HepG2 (cell line): ENCODE data around the gene GBA2. TPM values are rescaled to one million over a fixed set of nuclear protein-coding genes. Genes with fewer than 3 reads are reported as not detected.

Experiments
- ATAC-seq: fragments of 200-7000 bp; cut with Tn5 transposase; 3 replicates; pipeline ENCODE4 v1.9.1; 2020; ENCODE audit warnings: mild to moderate bottlenecking, moderate library complexity
- BruUV-seq: library from RNA; stranded (reverse); fragments of 400-500 nt; replicated peaks from 2 replicates; lab custom pipeline; 2021; lab: Mats Ljungman, UMichigan
- CTCF ChIA-PET: fragments of 300-600 bp; formaldehyde crosslinking; extraction: SDS; loops from one replicate; lab custom pipeline; 2021; ENCODE audit warnings: low total read pairs, inconsistent platforms, low intra/inter-chr PET ratio; lab: Yijun Ruan, JAX
- POLR2A ChIA-PET: fragments of 350-600 bp; sonication (Branson Sonifier 250); formaldehyde crosslinking; loops from one replicate; lab custom pipeline; 2020; ENCODE audit warnings: antibody characterized with exemption, inconsistent platforms; lab: Yijun Ruan, JAX
- DNase-seq: peaks from one replicate; pipeline ENCODE4 v3.0.0-alpha.2; 2015; ENCODE audit warnings: low spot score
- FAIRE-seq: peaks from 3 replicates; lab custom pipeline; 2011; peaks lifted over from hg19 to GRCh38; lab: Jason Lieb, UNC
- H2AFZ ChIP-seq: one replicate; pipeline ENCODE4 v1.6.1; 2011; ENCODE audit warnings: low read length, inconsistent platforms
- H3K27ac ChIP-seq: fragments of 300-600 bp; 3 replicates; pipeline ENCODE4 v1.8.0; 2011; ENCODE audit warnings: mixed run types, mild to moderate bottlenecking, mixed read lengths, low read length, inconsistent platforms; ENCODE audit not compliant: insufficient read depth; ENCODE audit errors: extremely low read length
- H3K27me3 ChIP-seq, 2 experiments: fragments of 200-600 bp in 1 of 2; 2 replicates in 1 of 2; 3 replicates in 1 of 2; pipeline versions ENCODE4 v1.6.0 to v1.8.0; 2011; ENCODE audit warnings: low read length in 2 of 2, mild to moderate bottlenecking in 2 of 2, moderate library complexity in 2 of 2, inconsistent platforms in 1 of 2; ENCODE audit not compliant: insufficient read depth in 2 of 2, control insufficient read depth in 1 of 2
- H3K36me3 ChIP-seq, 2 experiments: fragments of 200-600 bp in 1 of 2; replicated peaks in 1 of 2; 2 replicates in 1 of 2; 3 replicates in 1 of 2; pipeline versions ENCODE4 v1.5.1 to v1.8.0; 2011; ENCODE audit warnings: low read length in 2 of 2, inconsistent platforms in 1 of 2; ENCODE audit not compliant: insufficient read depth in 2 of 2, control insufficient read depth in 1 of 2
- H3K4me1 ChIP-seq: 2 replicates; pipeline ENCODE4 v1.5.1; 2012; ENCODE audit warnings: low read length, inconsistent platforms; ENCODE audit not compliant: insufficient read depth
- H3K4me2 ChIP-seq: 2 replicates; pipeline ENCODE4 v1.6.0; 2011; ENCODE audit warnings: low read depth, low read length, inconsistent platforms
- H3K4me3 ChIP-seq, 3 experiments: fragments of 200-600 bp in 1 of 3; sonication (generic), shearing (Covaris generic) in 1 of 3; replicated peaks in 1 of 3; 2 replicates each; pipeline ENCODE4 v1.5.1; 2011 to 2016; ENCODE audit warnings: low read length in 3 of 3, inconsistent platforms in 2 of 3, low read depth in 2 of 3, mild to moderate bottlenecking in 2 of 3, control low read depth in 1 of 3, mixed read lengths in 1 of 3; ENCODE audit not compliant: insufficient read depth in 1 of 3
- H3K79me2 ChIP-seq: one replicate; pipeline ENCODE4 v1.6.1; 2011; ENCODE audit warnings: low read length, inconsistent platforms; ENCODE audit not compliant: insufficient read depth
- H3K9ac ChIP-seq: 2 replicates; pipeline ENCODE4 v1.6.0; 2011; ENCODE audit warnings: mild to moderate bottlenecking, low read depth, low read length, inconsistent platforms; ENCODE audit not compliant: insufficient read depth
- H3K9me3 ChIP-seq: 2 replicates; pipeline ENCODE4 v1.5.1; 2012; ENCODE audit warnings: mild to moderate bottlenecking, low read length
- H4K20me1 ChIP-seq: 2 replicates; pipeline ENCODE4 v1.6.0; 2011; ENCODE audit warnings: inconsistent platforms, mild to moderate bottlenecking, low read length, moderate library complexity; ENCODE audit not compliant: insufficient read depth
- ATM ChIP-seq: fragments of 450-650 bp; IDR thresholded peaks from 2 replicates; pipeline ENCODE4 v1.7.1; 2017; ENCODE audit warnings: mild to moderate bottlenecking, borderline replicate concordance
- CCAR2 ChIP-seq: fragments of 200-400 bp; formaldehyde crosslinking; optimal IDR thresholded peaks from 2 replicates; pipeline ENCODE3; 2018; ENCODE audit warnings: low read depth, mild to moderate bottlenecking, low read length, moderate library complexity
- ELF4 ChIP-seq: sonication (generic); formaldehyde crosslinking; IDR thresholded peaks from 2 replicates; pipeline ENCODE4 v1.5.0; 2020; ENCODE audit warnings: missing genetic modification reagents, mild to moderate bottlenecking, moderate library complexity, borderline replicate concordance
- PCBP1 ChIP-seq: fragments of 200-400 bp; formaldehyde crosslinking; IDR thresholded peaks from 2 replicates; pipeline ENCODE4 v1.6.1; 2017; ENCODE audit warnings: mild to moderate bottlenecking, low read depth, low read length, borderline replicate concordance
- POLR2G ChIP-seq: fragments of 200-400 bp; formaldehyde crosslinking; IDR thresholded peaks from 2 replicates; pipeline ENCODE4 v1.6.1; 2018; ENCODE audit warnings: mild to moderate bottlenecking, low read depth, low read length, moderate library complexity
- SAP130 ChIP-seq: IDR thresholded peaks from 2 replicates; pipeline ENCODE4 v1.6.1; 2016; ENCODE audit warnings: low read depth
- SOX13 ChIP-seq, 3 experiments: fragments of 450-650 bp in 1 of 3; sonication (generic) in 1 of 3; formaldehyde crosslinking in 1 of 3; IDR thresholded peaks in 2 of 3; conservative IDR thresholded peaks in 1 of 3; 2 replicates each; pipeline versions ENCODE4 v1.5.0 to v1.6.1; 2016 to 2020; ENCODE audit warnings: antibody characterized with exemption in 1 of 3, mild to moderate bottlenecking in 1 of 3, missing compliant biosample characterization in 1 of 3, missing genetic modification reagents in 1 of 3, moderate library complexity in 1 of 3
- ZNF121 ChIP-seq: sonication (generic); formaldehyde crosslinking; IDR thresholded peaks from 2 replicates; pipeline ENCODE4 v1.5.0; 2020; ENCODE audit warnings: mild to moderate bottlenecking, missing genetic modification reagents
- ZNF550 ChIP-seq: sonication (generic); formaldehyde crosslinking; IDR thresholded peaks from 2 replicates; pipeline ENCODE4 v1.4.0; 2020; ENCODE audit warnings: mild to moderate bottlenecking, missing genetic modification reagents, borderline replicate concordance
- ZZZ3 ChIP-seq: sonication (generic); formaldehyde crosslinking; IDR thresholded peaks from 2 replicates; pipeline ENCODE4 v1.4.0; 2020; ENCODE audit warnings: missing genetic modification reagents, mild to moderate bottlenecking, borderline replicate concordance
- WGBS: methylation state at CpG from one replicate; pipeline ENCODE4 v1.1.6; 2017; ENCODE audit warnings: low lambda C conversion rate; 5-methylcytosine and 5-hydroxymethylcytosine counted together
- in situ Hi-C: cut with HindIII; loops from 2 replicates; pipeline ENCODE4 v1.10.0; 2017; ENCODE audit warnings: low pct_unique_long_range_greater_than_20kb; ENCODE audit not compliant: extremely low pct_ligation_motif_present
- intact Hi-C: fragments of 100-400 bp; cut with micrococcal nuclease; formaldehyde crosslinking; loops from one replicate; pipeline ENCODE4 v1.10.0; 2022; ENCODE audit not compliant: unreplicated experiment
- polyA plus RNA-seq, 8 experiments: library from polyadenylated mRNA; depleted of rRNA in 3 of 8; stranded (reverse) in 7 of 8; unstranded in 1 of 8; fragments of >200 nt; fragmentation: Illumina TruSeq in 4 of 8; extraction: Trizol in 4 of 8; gene quantifications; 2 replicates each; pipeline versions ENCODE4 v1.2.1 to v1.2.3, GENCODE V29; 2011 to 2016; ENCODE audit warnings: low read depth in 4 of 8, missing spikeins in 1 of 8, mixed read lengths in 1 of 8; ENCODE audit not compliant: insufficient read depth in 1 of 8
- total RNA-seq, 5 experiments: library from RNA; depleted of rRNA; stranded (reverse); fragments of >200 nt; fragmentation: Illumina TruSeq; extraction: Trizol; gene quantifications; 2 replicates each; pipeline ENCODE4 v1.2.3, GENCODE V29; 2016; ENCODE audit warnings: low read depth in 1 of 5
- TF ChIP-seq, protein P1 (sequence below), 2 experiments: sonication (generic) in 1 of 2; formaldehyde crosslinking in 1 of 2; IDR thresholded peaks; 2 replicates each; pipeline versions ENCODE4 v1.6.1 to v1.9.0; 2014 to 2022; ENCODE audit warnings: antibody characterized with exemption in 1 of 2, borderline replicate concordance in 1 of 2, inconsistent platforms in 1 of 2, low read depth in 1 of 2, missing genetic modification reagents in 1 of 2
- TF ChIP-seq, protein P2 (sequence below): sonication (generic); formaldehyde crosslinking; IDR thresholded peaks from 2 replicates; pipeline ENCODE4 v1.5.1; 2020; ENCODE audit warnings: mild to moderate bottlenecking, missing genetic modification reagents, borderline replicate concordance

The GBA2 gene
- total and polyA plus RNA-seq, 2 of the 13 experiments (the other 11 are each of a cell fraction or from before 2014, with no cell fraction given) = 37.5 to 86.1 TPM

DNA sequence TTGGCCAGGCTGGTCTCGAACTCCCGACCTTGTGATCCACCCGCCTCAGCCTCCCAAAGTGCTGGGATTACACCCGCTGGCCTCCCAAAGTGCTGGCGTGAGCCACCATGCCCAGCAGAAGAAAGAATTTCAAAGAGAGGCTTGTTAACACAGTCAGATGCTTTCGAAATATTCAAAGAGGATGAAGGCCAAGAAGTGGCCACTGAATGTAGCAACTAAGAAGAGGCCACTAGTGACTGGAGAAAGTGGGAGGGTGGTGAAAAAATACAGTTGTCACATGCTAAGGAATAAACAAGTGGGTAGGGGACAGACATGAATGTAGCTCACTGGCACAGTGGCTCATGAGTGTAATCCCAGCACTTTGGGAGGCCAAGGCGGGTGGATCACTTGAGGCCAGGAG, 46.3 kb downstream of the GBA2 start:
- no peaks in the 10 kb centered on the region for H3K4me1 ChIP-seq
- FAIRE-seq (no peak), ATAC-seq (no peak), DNase-seq (no peak)
- H3K27ac ChIP-seq = no peak overlapping the region
- in situ Hi-C loops = no loop called here
- POLR2A ChIA-PET = no interaction called here
- H2AFZ ChIP-seq = no peak overlapping the region
- no peaks in the 10 kb centered on the region for H3K79me2 ChIP-seq
- no peaks in the 10 kb centered on the region for H4K20me1 ChIP-seq
- H3K9me3 ChIP-seq = no peaks in the 10 kb centered on the region
- H3K4me2 ChIP-seq = no peak overlapping the region
- H3K36me3 ChIP-seq = peaks cover 64 to 97% of the 10 kb centered on the region in 2 experiments
- WGBS = 98% methylated on average over 7 of the region's 7 CpGs
- H3K9ac ChIP-seq = no peak overlapping the region
- BruUV-seq = no TSS peak
- intact Hi-C loops = no loop called here
- H3K27me3 ChIP-seq = no peaks in the 10 kb centered on the region
- CTCF ChIA-PET = no interaction called here
- H3K4me3 ChIP-seq = no peak overlapping the region
- TF ChIP-seq SOX13 (IDR thresholded peaks at IDR 0.05) (no peak), SOX13 (CRISPR knock-in tag; conservative IDR thresholded peaks at IDR 0.05 in 1 of 2, IDR thresholded peaks at IDR 0.05 in 1 of 2) (no peak), ELF4 (CRISPR knock-in tag) (no peak), CCAR2 (no peak), ZNF550 (CRISPR knock-in tag) (no peak), SAP130 (CRISPR knock-in tag) (no peak), PCBP1 (no peak), ZNF121 (CRISPR knock-in tag) (no peak), ZZZ3 (CRISPR knock-in tag) (no peak), ATM (no peak), POLR2G (no peak)
- TF ChIP-seq, protein P1, sequence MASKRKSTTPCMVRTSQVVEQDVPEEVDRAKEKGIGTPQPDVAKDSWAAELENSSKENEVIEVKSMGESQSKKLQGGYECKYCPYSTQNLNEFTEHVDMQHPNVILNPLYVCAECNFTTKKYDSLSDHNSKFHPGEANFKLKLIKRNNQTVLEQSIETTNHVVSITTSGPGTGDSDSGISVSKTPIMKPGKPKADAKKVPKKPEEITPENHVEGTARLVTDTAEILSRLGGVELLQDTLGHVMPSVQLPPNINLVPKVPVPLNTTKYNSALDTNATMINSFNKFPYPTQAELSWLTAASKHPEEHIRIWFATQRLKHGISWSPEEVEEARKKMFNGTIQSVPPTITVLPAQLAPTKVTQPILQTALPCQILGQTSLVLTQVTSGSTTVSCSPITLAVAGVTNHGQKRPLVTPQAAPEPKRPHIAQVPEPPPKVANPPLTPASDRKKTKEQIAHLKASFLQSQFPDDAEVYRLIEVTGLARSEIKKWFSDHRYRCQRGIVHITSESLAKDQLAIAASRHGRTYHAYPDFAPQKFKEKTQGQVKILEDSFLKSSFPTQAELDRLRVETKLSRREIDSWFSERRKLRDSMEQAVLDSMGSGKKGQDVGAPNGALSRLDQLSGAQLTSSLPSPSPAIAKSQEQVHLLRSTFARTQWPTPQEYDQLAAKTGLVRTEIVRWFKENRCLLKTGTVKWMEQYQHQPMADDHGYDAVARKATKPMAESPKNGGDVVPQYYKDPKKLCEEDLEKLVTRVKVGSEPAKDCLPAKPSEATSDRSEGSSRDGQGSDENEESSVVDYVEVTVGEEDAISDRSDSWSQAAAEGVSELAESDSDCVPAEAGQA (IDR thresholded peaks at IDR 0.05; ENCODE audit: low read depth) = no peak
- TF ChIP-seq, protein P1 (CRISPR knock-in tag; IDR thresholded peaks at IDR 0.05; ENCODE audit: borderline replicate concordance) = no peak
- TF ChIP-seq, protein P2, sequence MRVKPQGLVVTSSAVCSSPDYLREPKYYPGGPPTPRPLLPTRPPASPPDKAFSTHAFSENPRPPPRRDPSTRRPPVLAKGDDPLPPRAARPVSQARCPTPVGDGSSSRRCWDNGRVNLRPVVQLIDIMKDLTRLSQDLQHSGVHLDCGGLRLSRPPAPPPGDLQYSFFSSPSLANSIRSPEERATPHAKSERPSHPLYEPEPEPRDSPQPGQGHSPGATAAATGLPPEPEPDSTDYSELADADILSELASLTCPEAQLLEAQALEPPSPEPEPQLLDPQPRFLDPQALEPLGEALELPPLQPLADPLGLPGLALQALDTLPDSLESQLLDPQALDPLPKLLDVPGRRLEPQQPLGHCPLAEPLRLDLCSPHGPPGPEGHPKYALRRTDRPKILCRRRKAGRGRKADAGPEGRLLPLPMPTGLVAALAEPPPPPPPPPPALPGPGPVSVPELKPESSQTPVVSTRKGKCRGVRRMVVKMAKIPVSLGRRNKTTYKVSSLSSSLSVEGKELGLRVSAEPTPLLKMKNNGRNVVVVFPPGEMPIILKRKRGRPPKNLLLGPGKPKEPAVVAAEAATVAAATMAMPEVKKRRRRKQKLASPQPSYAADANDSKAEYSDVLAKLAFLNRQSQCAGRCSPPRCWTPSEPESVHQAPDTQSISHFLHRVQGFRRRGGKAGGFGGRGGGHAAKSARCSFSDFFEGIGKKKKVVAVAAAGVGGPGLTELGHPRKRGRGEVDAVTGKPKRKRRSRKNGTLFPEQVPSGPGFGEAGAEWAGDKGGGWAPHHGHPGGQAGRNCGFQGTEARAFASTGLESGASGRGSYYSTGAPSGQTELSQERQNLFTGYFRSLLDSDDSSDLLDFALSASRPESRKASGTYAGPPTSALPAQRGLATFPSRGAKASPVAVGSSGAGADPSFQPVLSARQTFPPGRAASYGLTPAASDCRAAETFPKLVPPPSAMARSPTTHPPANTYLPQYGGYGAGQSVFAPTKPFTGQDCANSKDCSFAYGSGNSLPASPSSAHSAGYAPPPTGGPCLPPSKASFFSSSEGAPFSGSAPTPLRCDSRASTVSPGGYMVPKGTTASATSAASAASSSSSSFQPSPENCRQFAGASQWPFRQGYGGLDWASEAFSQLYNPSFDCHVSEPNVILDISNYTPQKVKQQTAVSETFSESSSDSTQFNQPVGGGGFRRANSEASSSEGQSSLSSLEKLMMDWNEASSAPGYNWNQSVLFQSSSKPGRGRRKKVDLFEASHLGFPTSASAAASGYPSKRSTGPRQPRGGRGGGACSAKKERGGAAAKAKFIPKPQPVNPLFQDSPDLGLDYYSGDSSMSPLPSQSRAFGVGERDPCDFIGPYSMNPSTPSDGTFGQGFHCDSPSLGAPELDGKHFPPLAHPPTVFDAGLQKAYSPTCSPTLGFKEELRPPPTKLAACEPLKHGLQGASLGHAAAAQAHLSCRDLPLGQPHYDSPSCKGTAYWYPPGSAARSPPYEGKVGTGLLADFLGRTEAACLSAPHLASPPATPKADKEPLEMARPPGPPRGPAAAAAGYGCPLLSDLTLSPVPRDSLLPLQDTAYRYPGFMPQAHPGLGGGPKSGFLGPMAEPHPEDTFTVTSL (CRISPR knock-in tag) = no peak
